H9 (cell line): ENCODE data around the gene SLC44A3. TPM values are rescaled to one million over a fixed set of nuclear protein-coding genes. Genes with fewer than 3 reads are reported as not detected.

Experiments
- DNase-seq: peaks from one replicate; pipeline ENCODE4 v3.0.0-alpha.2; 2017
- H2AFZ ChIP-seq: one replicate; pipeline ENCODE4 v1.6.1; 2013; ENCODE audit warnings: mild to moderate bottlenecking, low read length, control low read depth, moderate library complexity
- H2AK5ac ChIP-seq: 2 replicates; pipeline ENCODE4 v1.6.1; 2013; ENCODE audit warnings: low read length, control low read depth, mixed read lengths; ENCODE audit not compliant: insufficient read length
- H2BK120ac ChIP-seq: one replicate; pipeline ENCODE4 v1.6.1; 2013; ENCODE audit warnings: low read depth, mild to moderate bottlenecking, low read length, control low read depth, inconsistent platforms; ENCODE audit not compliant: poor library complexity, severe bottlenecking
- H2BK12ac ChIP-seq: 2 replicates; pipeline ENCODE4 v1.6.1; 2013; ENCODE audit warnings: low read length, control low read depth, mixed read lengths, low read depth; ENCODE audit not compliant: insufficient read length
- H2BK15ac ChIP-seq: 2 replicates; pipeline ENCODE4 v1.6.1; 2013; ENCODE audit warnings: low read depth, low read length, control low read depth
- H2BK20ac ChIP-seq: one replicate; pipeline ENCODE4 v1.6.1; 2013; ENCODE audit warnings: low read depth, mild to moderate bottlenecking, low read length, control low read depth, inconsistent platforms; ENCODE audit not compliant: poor library complexity, severe bottlenecking
- H2BK5ac ChIP-seq: 2 replicates; pipeline ENCODE4 v1.6.1; 2013; ENCODE audit warnings: low read length, control low read depth, mixed read lengths; ENCODE audit not compliant: insufficient read length
- H3K14ac ChIP-seq: 2 replicates; pipeline ENCODE4 v1.6.1; 2013; ENCODE audit warnings: low read length, control low read depth; ENCODE audit not compliant: insufficient read depth
- H3K18ac ChIP-seq: 2 replicates; pipeline ENCODE4 v1.6.1; 2013; ENCODE audit warnings: low read depth, mild to moderate bottlenecking, mixed read lengths, low read length, control low read depth; ENCODE audit not compliant: insufficient read length
- H3K23ac ChIP-seq: 2 replicates; pipeline ENCODE4 v1.6.1; 2013; ENCODE audit warnings: low read length, control low read depth, mixed read lengths, low read depth; ENCODE audit not compliant: insufficient read length
- H3K23me2 ChIP-seq: 2 replicates; pipeline ENCODE4 v1.6.1; 2013; ENCODE audit warnings: low read depth, mild to moderate bottlenecking, mixed read lengths, low read length, control low read depth; ENCODE audit not compliant: insufficient read length, poor library complexity, severe bottlenecking
- H3K27ac ChIP-seq: 2 replicates; pipeline ENCODE4 v1.5.1; 2013; ENCODE audit warnings: low read length, control low read depth, mixed read lengths, low read depth; ENCODE audit not compliant: insufficient read length
- H3K27me3 ChIP-seq: 2 replicates; pipeline ENCODE4 v1.6.1; 2013; ENCODE audit warnings: low read length, control low read depth, inconsistent platforms; ENCODE audit not compliant: insufficient read depth
- H3K4ac ChIP-seq: 2 replicates; pipeline ENCODE4 v1.6.1; 2013; ENCODE audit warnings: low read depth, mild to moderate bottlenecking, control low read depth, inconsistent platforms, low read length, moderate library complexity
- H3K4me1 ChIP-seq: 2 replicates; pipeline ENCODE4 v1.6.1; 2013; ENCODE audit warnings: low read length, control low read depth, inconsistent platforms; ENCODE audit not compliant: insufficient read depth
- H3K4me2 ChIP-seq: 2 replicates; pipeline ENCODE4 v1.6.1; 2013; ENCODE audit warnings: low read length, control low read depth, mixed read lengths; ENCODE audit not compliant: insufficient read length, insufficient read depth
- H3K56ac ChIP-seq: 2 replicates; pipeline ENCODE4 v1.6.1; 2013; ENCODE audit warnings: low read depth, mild to moderate bottlenecking, mixed read lengths, low read length, control low read depth; ENCODE audit not compliant: insufficient read length
- H3K79me1 ChIP-seq: 2 replicates; pipeline ENCODE4 v1.6.1; 2013; ENCODE audit warnings: low read depth, mild to moderate bottlenecking, moderate library complexity, low read length, control low read depth, inconsistent platforms; ENCODE audit not compliant: insufficient read depth, poor library complexity, severe bottlenecking
- H3K79me2 ChIP-seq: 2 replicates; pipeline ENCODE4 v1.6.1; 2013; ENCODE audit warnings: low read length, control low read depth, inconsistent platforms; ENCODE audit not compliant: insufficient read depth
- H3K9ac ChIP-seq: 2 replicates; pipeline ENCODE4 v1.6.1; 2013; ENCODE audit warnings: low read length, control low read depth, mixed read lengths; ENCODE audit not compliant: insufficient read length; ENCODE audit errors: extremely low read depth
- H3K9me3 ChIP-seq: one replicate; pipeline ENCODE4 v1.6.1; 2013; ENCODE audit warnings: low read depth, low read length, inconsistent platforms; ENCODE audit not compliant: control insufficient read depth
- H3T11ph ChIP-seq: one replicate; pipeline ENCODE4 v1.6.1; 2013; ENCODE audit warnings: mild to moderate bottlenecking, low read length, control low read depth, inconsistent platforms
- H4K20me1 ChIP-seq: one replicate; pipeline ENCODE4 v1.6.1; 2013; ENCODE audit not compliant: control insufficient read depth, insufficient read length, insufficient read depth
- H4K5ac ChIP-seq: 2 replicates; pipeline ENCODE4 v1.6.1; 2013; ENCODE audit warnings: low read depth, mild to moderate bottlenecking, mixed read lengths, low read length, control low read depth; ENCODE audit not compliant: insufficient read length
- H4K8ac ChIP-seq: replicated peaks from 2 replicates; pipeline ENCODE4 v1.6.1; 2013; ENCODE audit warnings: low read length, control low read depth, mixed read lengths, low read depth; ENCODE audit not compliant: insufficient read length
- H4K91ac ChIP-seq: 2 replicates; pipeline ENCODE4 v1.6.1; 2013; ENCODE audit warnings: low read depth, mild to moderate bottlenecking, moderate library complexity, mixed read lengths, low read length, control low read depth; ENCODE audit not compliant: insufficient read length
- H3K27ac Mint-ChIP-seq, 3 experiments: 2 replicates in 2 of 3; 3 replicates in 1 of 3; pipeline ENCODE4 v1.8.0; 2020 to 2021; ENCODE audit warnings: mixed read lengths in 3 of 3, mild to moderate bottlenecking in 1 of 3, moderate library complexity in 1 of 3
- H3K27me3 Mint-ChIP-seq: 2 replicates; pipeline ENCODE4 v1.8.0; 2021; ENCODE audit warnings: low read depth, mild to moderate bottlenecking, moderate library complexity, mixed read lengths
- H3K36me3 Mint-ChIP-seq, 3 experiments: 2 replicates in 2 of 3; 3 replicates in 1 of 3; pipeline ENCODE4 v1.8.0; 2020 to 2021; ENCODE audit warnings: low read depth in 3 of 3, mixed read lengths in 3 of 3; ENCODE audit not compliant: insufficient read depth in 1 of 3
- H3K4me1 Mint-ChIP-seq, 2 experiments: 2 replicates each; pipeline ENCODE4 v1.8.0; 2020; ENCODE audit warnings: mixed read lengths in 2 of 2
- H3K4me3 Mint-ChIP-seq, 2 experiments: 2 replicates in 1 of 2; 3 replicates in 1 of 2; pipeline ENCODE4 v1.8.0; 2020 to 2021; ENCODE audit warnings: mild to moderate bottlenecking in 2 of 2, mixed read lengths in 2 of 2, moderate library complexity in 1 of 2
- H3K9me3 Mint-ChIP-seq, 2 experiments: 2 replicates in 1 of 2; 3 replicates in 1 of 2; pipeline ENCODE4 v1.8.0; 2020; ENCODE audit warnings: mild to moderate bottlenecking in 2 of 2, mixed read lengths in 2 of 2, moderate library complexity in 1 of 2
- WGBS: extraction: QIAGEN DNeasy Blood & Tissue Kit; methylation state at CpG from one replicate; pipeline ENCODE4 v1.1.7; 2013; ENCODE audit warnings: missing lambda C conversion rate, low lambda C conversion rate, mixed read lengths; ENCODE audit not compliant: insufficient read length; ENCODE audit errors: extremely low coverage; 5-methylcytosine and 5-hydroxymethylcytosine counted together
- total RNA-seq: library from RNA; stranded (reverse); gene quantifications from 2 replicates; pipeline ENCODE4 v1.2.1, GENCODE V29; 2021
- TF ChIP-seq, protein P1 (sequence below): fragments of 200-600 bp; sonication (generic); conservative IDR thresholded peaks from 3 replicates; pipeline ENCODE4 v1.8.0; 2021; ENCODE audit warnings: antibody characterized with exemption, mild to moderate bottlenecking

SLC44A3 gene
- total RNA-seq, 1 experiment from 2014 or later, result 5.5 TPM

DNA sequence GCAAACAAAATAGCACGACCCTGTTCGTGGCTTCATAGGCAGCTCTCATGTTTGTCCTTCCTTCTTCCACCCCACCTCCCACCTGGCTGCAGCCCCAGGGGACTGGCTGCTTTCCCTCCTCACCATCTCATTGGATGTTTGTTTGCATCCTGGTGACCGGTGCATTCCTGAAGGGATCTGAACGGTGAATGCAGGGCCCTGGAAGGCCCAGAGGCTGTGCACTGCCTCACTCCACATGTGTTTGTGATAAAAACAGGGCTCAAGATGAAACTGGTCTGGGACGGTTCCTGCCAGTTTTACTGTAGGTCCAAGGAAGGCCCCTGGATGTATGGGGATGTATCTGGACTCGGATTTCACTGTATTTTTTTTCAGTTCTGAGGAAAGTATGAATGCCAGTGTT is 63.9 kb downstream of the SLC44A3 start:
- H3K4me1 Mint-ChIP-seq, result peaks cover 65 to 67% of the 10 kb centered on the region in 2 experiments
- Histone ChIP-seq H3K27me3 (no peaks in the 10 kb centered on the region), H3K27ac (no peak overlapping the region), H4K8ac (no peak overlapping the region), H3K14ac (no peak overlapping the region), H3K23ac (no peak overlapping the region), H3K18ac (peak overlapping the region; percentile 19), H3K79me2 (no peaks in the 10 kb centered on the region), H2BK12ac (no peak overlapping the region), H3K4me2 (no peak overlapping the region), H3K79me1 (no peaks in the 10 kb centered on the region), H4K91ac (no peak overlapping the region), H2BK20ac (no peak overlapping the region), H3K56ac (no peak overlapping the region), H3K9ac (no peak overlapping the region), H3K4ac (no peak overlapping the region), H3K4me1 (peaks cover 11% of the 10 kb centered on the region; the same call in 1 of the 2 replicates), H2BK15ac (no peak overlapping the region), H4K20me1 (no peaks in the 10 kb centered on the region), H2BK5ac (no peak overlapping the region), H2AFZ (no peak overlapping the region), H2AK5ac (no peak overlapping the region), H2BK120ac (no peak overlapping the region), H3K9me3 (no peaks in the 10 kb centered on the region), H3K23me2 (no peaks in the 10 kb centered on the region), H4K5ac (no peak overlapping the region), H3T11ph (no peak overlapping the region)
- no peaks in the 10 kb centered on the region for H3K9me3 Mint-ChIP-seq
- H3K4me3 Mint-ChIP-seq, result peak overlapping the region in 1 of 2 experiments; percentile 43; a peak in 3 of 5 replicates
- peak; percentile 81 for DNase-seq
- peaks cover 0 to 4% (median 0%) of the 10 kb centered on the region in 3 experiments; a peak in 1 of 7 replicates for H3K36me3 Mint-ChIP-seq
- peak overlapping the region; percentile 89 to 95 (median 92) for H3K27ac Mint-ChIP-seq
- TF ChIP-seq, protein P1, sequence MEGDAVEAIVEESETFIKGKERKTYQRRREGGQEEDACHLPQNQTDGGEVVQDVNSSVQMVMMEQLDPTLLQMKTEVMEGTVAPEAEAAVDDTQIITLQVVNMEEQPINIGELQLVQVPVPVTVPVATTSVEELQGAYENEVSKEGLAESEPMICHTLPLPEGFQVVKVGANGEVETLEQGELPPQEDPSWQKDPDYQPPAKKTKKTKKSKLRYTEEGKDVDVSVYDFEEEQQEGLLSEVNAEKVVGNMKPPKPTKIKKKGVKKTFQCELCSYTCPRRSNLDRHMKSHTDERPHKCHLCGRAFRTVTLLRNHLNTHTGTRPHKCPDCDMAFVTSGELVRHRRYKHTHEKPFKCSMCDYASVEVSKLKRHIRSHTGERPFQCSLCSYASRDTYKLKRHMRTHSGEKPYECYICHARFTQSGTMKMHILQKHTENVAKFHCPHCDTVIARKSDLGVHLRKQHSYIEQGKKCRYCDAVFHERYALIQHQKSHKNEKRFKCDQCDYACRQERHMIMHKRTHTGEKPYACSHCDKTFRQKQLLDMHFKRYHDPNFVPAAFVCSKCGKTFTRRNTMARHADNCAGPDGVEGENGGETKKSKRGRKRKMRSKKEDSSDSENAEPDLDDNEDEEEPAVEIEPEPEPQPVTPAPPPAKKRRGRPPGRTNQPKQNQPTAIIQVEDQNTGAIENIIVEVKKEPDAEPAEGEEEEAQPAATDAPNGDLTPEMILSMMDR, result no peak
- no peaks in the 10 kb centered on the region for H3K27me3 Mint-ChIP-seq
- WGBS, result no CpG with 5 or more reads among the region's 6 CpGs
